GM18873 (cell line): Measurements from ENCODE around the gene OSTM1.
A peak's percentile ranks its signal among the peaks of the same experiment; 100 is the strongest.

ENCODE experiments used
- ATAC-seq: cut with Tn5 transposase; IDR thresholded peaks from one replicate; pipeline ENCODE4 v1.9.1; 2021; ENCODE audit warnings: mild to moderate bottlenecking, moderate library complexity, moderate number of reproducible peaks; ENCODE audit not compliant: unreplicated experiment, low FRiP score

Gene OSTM1

GRCh38 chr6:108074359-108075144, at the start of gene OSTM1:
OSTM1 (minus strand) TSS chr6:108074741; CDS start chr6:108074651, 90 bp downstream.
- ATAC-seq = peak; percentile 78

GRCh38 chr6:108123946-108124345, 49.4 kb upstream of the OSTM1 start:
- no peak for ATAC-seq

- no peak for ATAC-seq
Observed at GRCh38 chr6:108123481-108123929, 49.0 kb upstream of the OSTM1 start.

- ATAC-seq = no peak
Observed at GRCh38 chr6:108121612-108122011, 47.1 kb upstream of the OSTM1 start.

- no peak for ATAC-seq
Observed at GRCh38 chr6:108120311-108120710, 45.8 kb upstream of the OSTM1 start.

GRCh38 chr6:108119769-108120141, 45.2 kb upstream of the OSTM1 start:
- ATAC-seq = no peak

GRCh38 chr6:108118810-108119768, 44.5 kb upstream of the OSTM1 start:
- ATAC-seq = no peak

GRCh38 chr6:108118359-108118724, 43.8 kb upstream of the OSTM1 start:
- ATAC-seq = no peak

- ATAC-seq = no peak
Observed at GRCh38 chr6:108117427-108118358, 43.2 kb upstream of the OSTM1 start.

- no peak for ATAC-seq
Observed at GRCh38 chr6:108116546-108117426, 42.2 kb upstream of the OSTM1 start.

GRCh38 chr6:108115598-108116058, 41.1 kb upstream of the OSTM1 start:
- ATAC-seq = no peak

GRCh38 chr6:108114841-108115597, 40.5 kb upstream of the OSTM1 start:
- ATAC-seq = no peak

- no peak for ATAC-seq
Observed at GRCh38 chr6:108113557-108114519, 39.3 kb upstream of the OSTM1 start.

- no peak for ATAC-seq
Observed at GRCh38 chr6:108108374-108108773, 33.8 kb upstream of the OSTM1 start.

GRCh38 chr6:108107102-108107501, 32.6 kb upstream of the OSTM1 start:
- ATAC-seq = no peak

GRCh38 chr6:108106694-108107093, 32.2 kb upstream of the OSTM1 start:
- no peak for ATAC-seq

GRCh38 chr6:108106261-108106660, 31.7 kb upstream of the OSTM1 start:
- ATAC-seq = no peak
